Skeletal muscle satellite cell (primary cell): ENCODE results near the gene WDR37.
"Not testable (repeated sequence)": the region's sequence is repeated elsewhere in the genome, so short reads cannot be mapped to it uniquely, and the experiment has no call there.

Source experiments
- H3K27me3 ChIP-seq: 2 replicates; pipeline ENCODE4 v1.7.0; 2013; ENCODE audit warnings: low read length; ENCODE audit not compliant: control insufficient read depth, insufficient read depth
- H3K36me3 ChIP-seq: 2 replicates; pipeline ENCODE4 v1.7.0; 2013; ENCODE audit warnings: mild to moderate bottlenecking, control low read depth, low read length; ENCODE audit not compliant: insufficient read depth
- H3K4me1 ChIP-seq: 2 replicates; pipeline ENCODE4 v1.7.0; 2013; ENCODE audit warnings: low read length; ENCODE audit not compliant: control insufficient read depth, insufficient read depth
- H3K4me2 ChIP-seq: 2 replicates; pipeline ENCODE4 v1.7.0; 2013; ENCODE audit warnings: mild to moderate bottlenecking, low read length
- H3K4me3 ChIP-seq: 2 replicates; pipeline ENCODE4 v1.7.0; 2013; ENCODE audit warnings: low read length
- H3K9ac ChIP-seq: 2 replicates; pipeline ENCODE4 v1.7.0; 2013; ENCODE audit warnings: mild to moderate bottlenecking, low read depth, low read length, moderate library complexity
- H3K9me3 ChIP-seq: replicated peaks from 2 replicates; pipeline ENCODE4 v1.7.0; 2013; ENCODE audit warnings: mild to moderate bottlenecking, control low read depth, low read length

Gene WDR37

DNA sequence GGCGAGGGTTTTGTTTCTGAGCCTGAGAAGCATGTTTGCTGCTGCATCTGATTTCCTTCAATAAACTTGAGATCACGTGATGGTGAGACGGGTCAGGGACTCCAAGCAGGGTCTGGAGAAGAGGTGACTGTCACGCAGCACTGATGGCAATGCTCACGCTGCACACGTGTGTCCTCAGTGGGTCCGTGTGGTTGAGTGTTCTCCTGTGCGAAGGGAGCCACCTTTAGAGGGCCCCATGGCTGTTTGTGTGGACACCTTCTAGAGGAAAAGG is 100.4 kb downstream of the WDR37 start:
- Histone ChIP-seq H3K4me3 (no peak overlapping the region), H3K36me3 (no peaks in the 10 kb centered on the region), H3K9ac (no peak overlapping the region), H3K27me3 (peaks cover 16% of the 10 kb centered on the region), H3K4me2 (no peak overlapping the region), H3K4me1 (no peaks in the 10 kb centered on the region), H3K9me3 (no peaks in the 10 kb centered on the region)

DNA sequence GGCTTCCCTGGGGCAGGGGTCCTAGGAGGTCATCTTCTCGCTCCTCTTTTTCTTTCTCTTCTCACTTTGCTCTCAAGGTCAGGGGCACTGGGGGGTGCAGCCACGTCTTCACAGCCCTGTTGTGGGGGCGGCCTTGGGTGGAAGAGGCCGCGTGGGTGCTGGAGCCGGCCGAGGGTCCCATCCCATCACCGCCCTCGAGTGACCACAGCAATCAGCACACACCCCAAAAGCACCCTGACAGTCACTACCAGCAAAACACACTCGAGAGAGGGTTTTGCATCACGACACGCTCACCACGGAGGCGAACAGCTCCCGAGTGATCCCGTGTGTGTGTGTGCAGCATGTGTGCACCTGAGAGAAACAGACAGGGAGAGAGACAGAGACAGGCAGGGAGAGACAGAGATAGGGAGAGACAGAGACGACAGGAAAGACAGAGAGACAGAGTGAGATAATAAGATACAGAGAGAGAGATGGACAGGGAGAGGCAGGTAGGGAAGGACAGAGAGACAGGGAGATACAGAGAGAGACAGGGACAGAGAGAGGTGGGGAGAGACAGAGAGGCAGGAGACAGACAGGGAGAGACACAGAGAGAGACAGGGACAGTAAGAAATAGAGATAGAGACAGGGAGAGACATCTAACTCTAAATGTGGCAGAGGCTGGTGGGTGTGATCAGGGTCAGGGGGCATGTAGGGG is 100.9 kb downstream of the WDR37 start:
- no peak overlapping the region for H3K4me3 ChIP-seq
- peaks cover 19% of the 10 kb centered on the region for H3K27me3 ChIP-seq
- no peak overlapping the region for H3K4me2 ChIP-seq
- H3K9ac ChIP-seq, result no peak overlapping the region
- no peaks in the 10 kb centered on the region for H3K36me3 ChIP-seq
- no peaks in the 10 kb centered on the region for H3K9me3 ChIP-seq
- no peaks in the 10 kb centered on the region for H3K4me1 ChIP-seq

DNA sequence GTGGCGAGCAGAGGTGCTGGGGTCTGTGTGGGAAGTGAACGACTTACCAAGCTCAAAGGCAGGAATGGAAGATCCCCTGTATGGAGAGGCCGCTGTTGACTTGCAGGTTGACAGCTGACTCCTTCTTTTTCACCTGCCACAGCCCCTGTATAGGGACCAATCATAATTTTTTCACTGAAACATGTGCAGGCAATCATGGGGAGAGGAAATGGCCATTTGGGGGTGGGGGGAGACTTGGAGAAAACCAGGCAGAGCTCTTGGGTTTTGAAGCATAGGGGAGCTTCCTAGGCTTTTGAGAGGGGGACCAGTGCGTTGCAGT is 101.4 kb downstream of the WDR37 start:
- Histone ChIP-seq H3K9me3 (no peaks in the 10 kb centered on the region), H3K4me2 (no peak overlapping the region)

DNA sequence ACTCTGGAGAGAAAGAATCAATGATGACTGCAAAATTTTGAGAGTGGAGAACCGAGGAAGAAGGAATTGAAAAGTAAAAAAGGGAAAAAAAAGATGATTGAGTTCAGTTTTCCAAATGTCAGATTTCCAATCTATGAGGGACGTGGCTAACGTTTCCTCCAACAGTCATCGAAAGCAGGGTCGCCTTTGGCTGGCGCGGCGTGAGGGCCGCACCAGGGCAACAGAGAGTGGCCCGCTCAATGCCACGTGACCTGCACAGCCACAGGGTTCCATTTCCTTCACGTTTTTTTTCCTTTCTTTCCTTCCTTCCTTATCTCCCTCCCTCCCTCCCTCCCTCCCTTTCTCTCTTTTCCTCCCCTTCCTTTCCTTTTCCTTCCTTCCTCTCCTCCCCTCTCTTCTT is 101.9 kb downstream of the WDR37 start:
- Histone ChIP-seq H3K36me3 (no peaks in the 10 kb centered on the region), H3K4me2 (no peak overlapping the region), H3K4me3 (no peak overlapping the region), H3K27me3 (peaks cover 19% of the 10 kb centered on the region), H3K4me1 (no peaks in the 10 kb centered on the region), H3K9me3 (no peaks in the 10 kb centered on the region), H3K9ac (no peak overlapping the region)

More for the DNA sequence above, 101.4 kb downstream of the WDR37 start:
- H3K9ac ChIP-seq, result no peak overlapping the region
- H3K36me3 ChIP-seq, result no peaks in the 10 kb centered on the region
- no peak overlapping the region for H3K4me3 ChIP-seq
- H3K27me3 ChIP-seq, result peaks cover 19% of the 10 kb centered on the region
- no peaks in the 10 kb centered on the region for H3K4me1 ChIP-seq

DNA sequence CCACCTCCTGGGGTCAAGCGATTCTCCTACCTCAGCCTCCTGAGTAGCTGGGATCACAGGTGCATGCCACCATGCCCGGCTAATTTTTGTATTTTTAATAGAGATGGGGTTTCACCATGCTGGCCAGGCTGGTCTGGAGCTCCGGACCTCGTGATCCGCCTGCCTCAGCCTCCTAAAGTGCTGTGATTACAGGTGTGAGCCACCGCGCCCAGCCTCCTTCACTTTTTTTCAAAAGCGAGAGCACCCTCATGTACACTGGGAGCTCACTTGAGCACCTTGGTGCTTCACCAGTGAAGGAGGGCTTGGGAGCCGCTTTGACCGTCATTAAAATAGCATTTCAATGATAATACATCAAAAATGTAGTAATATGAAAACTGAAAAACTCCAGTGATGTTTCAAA is 102.4 kb downstream of the WDR37 start:
- not testable (repeated sequence) for H3K36me3 ChIP-seq, H3K4me2 ChIP-seq, H3K4me3 ChIP-seq, H3K4me1 ChIP-seq, H3K9ac ChIP-seq, H3K9me3 ChIP-seq
- peaks cover 18% of the 10 kb centered on the region for H3K27me3 ChIP-seq

DNA sequence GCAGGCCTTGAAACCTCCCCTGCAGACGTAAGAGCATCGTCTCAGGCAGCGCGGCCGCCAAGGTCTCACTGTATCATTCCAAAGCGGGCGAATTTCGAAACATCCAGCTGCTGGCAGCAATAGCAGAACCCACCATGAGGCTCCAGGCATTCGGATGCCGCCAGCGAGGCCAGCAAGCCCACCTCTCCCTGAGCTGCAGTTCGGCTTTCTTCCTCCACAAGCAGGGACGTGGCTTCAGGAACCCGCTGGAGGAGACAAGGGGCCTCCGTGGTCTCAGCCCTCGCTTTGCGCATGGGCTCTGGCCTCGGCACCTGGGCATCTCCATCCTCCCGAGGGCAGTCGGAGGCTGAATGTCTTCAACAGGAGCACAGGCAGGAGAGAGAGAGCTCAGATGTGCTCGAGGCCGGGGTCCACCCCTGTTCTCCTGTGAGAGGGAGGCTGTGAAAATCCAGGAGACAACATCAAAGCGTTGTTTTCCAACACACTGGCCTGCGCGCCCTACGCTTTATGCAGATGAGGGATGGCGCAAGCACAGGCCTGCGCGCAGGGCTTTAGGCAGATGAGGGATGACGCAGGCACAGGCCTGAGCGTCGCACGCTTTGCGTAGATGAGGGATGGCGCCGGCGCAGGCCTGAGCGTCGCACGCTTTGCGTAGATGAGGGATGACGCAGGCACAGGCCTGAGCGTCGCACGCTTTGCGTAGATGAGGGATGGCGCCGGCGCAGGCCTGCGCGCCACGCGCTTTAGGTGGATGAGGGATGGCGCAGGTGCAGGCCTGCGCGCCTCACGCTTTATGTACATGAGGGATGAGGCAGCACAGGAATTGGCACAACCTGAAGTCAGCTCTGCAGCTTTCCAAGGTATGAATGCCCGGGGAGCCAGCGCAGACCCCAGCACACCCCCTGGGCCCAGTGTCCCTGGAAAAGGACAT is 103.2 kb downstream of the WDR37 start:
- H3K36me3 ChIP-seq, result no peaks in the 10 kb centered on the region

DNA sequence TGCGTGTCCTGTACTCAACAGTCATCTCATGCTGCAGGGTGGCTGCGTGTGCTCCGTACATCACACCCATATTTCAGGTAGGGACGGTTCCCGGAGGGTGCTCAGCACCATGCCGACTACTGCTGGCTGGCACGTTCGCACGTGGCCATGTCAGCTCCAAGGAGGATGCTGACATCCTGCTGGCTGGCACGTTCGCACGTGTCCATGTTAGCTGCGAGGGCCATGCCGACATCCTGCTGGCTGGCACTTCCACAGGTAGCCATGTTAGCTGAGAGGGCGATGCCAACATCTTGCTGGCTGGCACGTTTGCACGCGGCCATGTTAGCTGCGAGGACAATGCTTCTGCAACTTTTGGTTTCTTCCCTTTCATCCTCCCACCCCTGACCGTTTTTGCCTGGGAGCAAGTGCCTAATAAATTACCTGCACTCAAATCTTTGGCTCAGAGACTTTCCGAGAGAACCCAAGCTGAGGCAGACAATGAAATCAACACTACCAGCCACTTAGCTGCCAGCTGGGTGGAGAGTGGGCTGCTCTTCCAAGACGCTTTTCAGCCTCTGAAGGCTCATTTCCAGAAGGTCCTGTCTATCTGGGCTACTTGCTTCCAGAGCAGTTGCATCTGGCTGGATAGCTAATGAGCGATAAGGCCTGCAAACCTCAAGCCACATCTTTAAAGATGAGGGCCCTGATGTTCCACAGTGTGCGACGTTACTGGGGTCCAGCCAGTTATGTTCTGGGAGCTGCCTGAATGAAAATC is 104.6 kb downstream of the WDR37 start:
- no peaks in the 10 kb centered on the region for H3K4me1 ChIP-seq
- no peaks in the 10 kb centered on the region for H3K9me3 ChIP-seq
- H3K4me3 ChIP-seq, result no peak overlapping the region
- H3K36me3 ChIP-seq, result no peaks in the 10 kb centered on the region
- no peak overlapping the region for H3K4me2 ChIP-seq
- no peak overlapping the region for H3K9ac ChIP-seq
- peaks cover 7% of the 10 kb centered on the region for H3K27me3 ChIP-seq

More for the DNA sequence above, 103.2 kb downstream of the WDR37 start:
- no peaks in the 10 kb centered on the region for H3K9me3 ChIP-seq
- H3K9ac ChIP-seq, result no peak overlapping the region
- no peak overlapping the region for H3K4me2 ChIP-seq
- no peaks in the 10 kb centered on the region for H3K4me1 ChIP-seq
- H3K4me3 ChIP-seq, result no peak overlapping the region
- peaks cover 11% of the 10 kb centered on the region for H3K27me3 ChIP-seq

DNA sequence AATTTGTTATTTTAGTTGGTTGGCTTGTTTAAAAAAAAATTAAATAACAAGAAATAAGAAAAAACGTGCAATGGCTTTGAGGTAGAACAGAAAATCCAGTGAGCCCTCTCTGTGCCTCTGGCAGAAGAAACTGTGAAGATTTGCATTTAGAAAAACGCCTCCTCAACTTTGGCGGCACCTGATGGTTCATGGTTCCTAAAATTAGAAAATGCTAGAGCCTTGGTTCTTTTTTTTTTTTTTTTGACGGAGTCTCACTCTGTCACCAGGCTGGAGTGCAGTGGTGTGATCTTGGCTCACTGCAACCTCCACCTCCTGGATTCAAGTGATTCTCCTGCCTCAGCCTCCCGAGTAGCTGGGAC is 105.1 kb downstream of the WDR37 start:
- H3K9me3 ChIP-seq, H3K27me3 ChIP-seq, H3K36me3 ChIP-seq, H3K9ac ChIP-seq, H3K4me1 ChIP-seq, H3K4me3 ChIP-seq, H3K4me2 ChIP-seq: not testable (repeated sequence)

DNA sequence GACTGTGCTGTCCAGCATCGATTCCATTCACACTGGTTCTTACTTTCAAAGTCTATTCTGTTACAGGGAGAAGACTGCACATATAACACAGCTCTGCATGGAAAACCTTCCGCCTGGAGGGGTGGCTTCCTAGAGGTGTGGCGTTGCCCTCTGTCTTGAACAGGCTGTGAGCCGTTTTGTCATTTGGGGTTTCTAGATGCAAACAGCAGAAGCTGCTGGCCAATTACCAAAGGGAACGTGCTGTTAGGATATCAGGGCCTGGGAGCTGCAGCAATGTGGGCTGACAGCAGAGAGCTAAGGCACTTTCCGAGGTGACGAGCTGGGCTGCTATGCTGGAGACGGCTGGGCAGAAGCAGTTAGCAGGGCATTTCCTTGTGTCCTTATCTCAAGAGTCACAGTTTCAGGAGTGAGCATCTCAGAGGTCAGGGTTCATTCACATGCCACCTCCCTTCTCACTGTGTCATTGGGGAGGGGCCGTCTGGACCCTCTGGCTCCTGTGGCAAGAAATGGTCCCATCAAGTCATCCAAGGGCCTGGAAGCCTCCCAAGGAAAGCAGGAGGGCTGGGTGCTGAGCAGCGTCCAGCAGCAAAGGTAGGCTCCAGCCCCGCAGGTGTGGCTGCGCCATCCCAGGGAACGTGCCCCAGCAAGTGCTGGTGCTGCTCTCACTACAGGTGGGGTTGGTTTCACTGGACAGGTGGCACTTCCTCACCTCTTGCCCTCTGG is 106.5 kb downstream of the WDR37 start:
- Histone ChIP-seq H3K36me3 (no peaks in the 10 kb centered on the region), H3K9me3 (no peaks in the 10 kb centered on the region), H3K9ac (no peak overlapping the region), H3K27me3 (peaks cover 7% of the 10 kb centered on the region), H3K4me2 (no peak overlapping the region), H3K4me1 (no peaks in the 10 kb centered on the region), H3K4me3 (no peak overlapping the region)

DNA sequence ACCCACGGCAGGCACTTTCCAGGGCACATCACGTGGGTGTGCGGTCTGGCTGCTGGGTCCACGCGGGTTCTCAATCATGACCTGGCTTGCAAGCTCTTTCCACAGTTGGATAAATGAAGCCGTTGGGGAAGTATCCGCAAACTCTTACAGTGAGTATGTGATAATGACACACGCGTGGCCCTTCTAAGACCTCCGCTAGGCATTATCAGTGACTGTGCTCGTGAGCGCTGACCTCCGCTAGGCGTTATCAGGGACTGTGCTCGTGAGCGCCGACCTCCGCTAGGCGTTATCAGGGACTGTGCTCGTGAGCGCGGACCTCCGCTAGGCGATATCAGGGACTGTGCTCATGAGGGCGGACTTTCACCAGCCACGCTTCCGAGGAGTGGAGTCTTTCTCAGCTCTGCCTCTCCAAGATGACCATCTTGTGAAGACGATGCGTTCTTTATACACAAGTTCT is 107.0 kb downstream of the WDR37 start:
- no peaks in the 10 kb centered on the region for H3K4me1 ChIP-seq
- H3K4me2 ChIP-seq, result no peak overlapping the region
- H3K9ac ChIP-seq, result no peak overlapping the region
- no peak overlapping the region for H3K4me3 ChIP-seq
- no peaks in the 10 kb centered on the region for H3K9me3 ChIP-seq
- H3K27me3 ChIP-seq, result peaks cover 7% of the 10 kb centered on the region
- no peaks in the 10 kb centered on the region for H3K36me3 ChIP-seq

DNA sequence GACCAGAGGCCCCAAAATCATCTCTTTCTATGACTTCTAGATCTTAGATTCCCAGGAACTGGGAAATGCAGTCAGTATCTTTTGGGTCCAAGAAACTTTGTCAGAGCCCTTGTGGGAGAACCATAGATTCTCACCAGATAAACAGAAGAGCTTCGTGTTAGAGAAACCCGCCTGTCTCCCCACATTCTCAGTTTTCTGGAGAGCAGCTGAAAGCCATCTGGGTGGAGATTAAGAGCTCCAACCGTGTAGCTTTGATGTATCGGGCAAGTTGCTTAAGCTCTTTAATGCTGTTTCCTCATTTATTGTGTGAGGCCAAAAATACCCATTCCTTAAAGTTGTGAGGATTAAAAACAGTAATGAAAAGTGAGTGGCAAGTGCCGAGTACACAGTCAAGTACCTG is 107.6 kb downstream of the WDR37 start:
- H3K36me3 ChIP-seq, result no peaks in the 10 kb centered on the region
- H3K9ac ChIP-seq, result no peak overlapping the region
- H3K4me2 ChIP-seq, result no peak overlapping the region
- H3K4me3 ChIP-seq, result no peak overlapping the region
- H3K27me3 ChIP-seq, result peaks cover 7% of the 10 kb centered on the region
- no peaks in the 10 kb centered on the region for H3K4me1 ChIP-seq
- H3K9me3 ChIP-seq, result no peaks in the 10 kb centered on the region
